ENCODE data around the gene MYH13.

DNA sequence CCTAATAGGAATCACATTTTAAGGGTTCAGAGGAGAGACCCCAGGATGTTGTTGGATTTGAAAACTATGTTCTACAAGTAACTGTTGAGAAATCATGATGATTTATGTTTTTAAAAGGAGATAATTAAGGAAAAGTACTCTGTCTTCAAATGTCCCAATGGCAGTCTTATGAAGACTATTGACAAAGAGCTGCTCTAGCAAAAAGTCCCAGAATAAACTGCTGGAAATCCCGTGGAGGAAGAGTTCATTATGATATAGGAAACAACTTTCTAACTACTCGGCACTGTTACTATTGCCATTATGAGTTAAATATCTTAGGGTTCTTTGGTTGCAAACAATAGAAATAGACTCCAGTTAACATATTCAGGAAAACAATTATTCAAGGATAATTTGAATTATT is 108.8 kb downstream of the MYH13 start:
- TF ChIP-seq POLR2A (IDR thresholded peaks at IDR 0.05), result no peak
- TF ChIP-seq, protein P1, sequence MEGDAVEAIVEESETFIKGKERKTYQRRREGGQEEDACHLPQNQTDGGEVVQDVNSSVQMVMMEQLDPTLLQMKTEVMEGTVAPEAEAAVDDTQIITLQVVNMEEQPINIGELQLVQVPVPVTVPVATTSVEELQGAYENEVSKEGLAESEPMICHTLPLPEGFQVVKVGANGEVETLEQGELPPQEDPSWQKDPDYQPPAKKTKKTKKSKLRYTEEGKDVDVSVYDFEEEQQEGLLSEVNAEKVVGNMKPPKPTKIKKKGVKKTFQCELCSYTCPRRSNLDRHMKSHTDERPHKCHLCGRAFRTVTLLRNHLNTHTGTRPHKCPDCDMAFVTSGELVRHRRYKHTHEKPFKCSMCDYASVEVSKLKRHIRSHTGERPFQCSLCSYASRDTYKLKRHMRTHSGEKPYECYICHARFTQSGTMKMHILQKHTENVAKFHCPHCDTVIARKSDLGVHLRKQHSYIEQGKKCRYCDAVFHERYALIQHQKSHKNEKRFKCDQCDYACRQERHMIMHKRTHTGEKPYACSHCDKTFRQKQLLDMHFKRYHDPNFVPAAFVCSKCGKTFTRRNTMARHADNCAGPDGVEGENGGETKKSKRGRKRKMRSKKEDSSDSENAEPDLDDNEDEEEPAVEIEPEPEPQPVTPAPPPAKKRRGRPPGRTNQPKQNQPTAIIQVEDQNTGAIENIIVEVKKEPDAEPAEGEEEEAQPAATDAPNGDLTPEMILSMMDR (IDR thresholded peaks at IDR 0.05), result no peak

Data from lower leg skin (tissue), 3 donors.